HG02870 (cell line): Measurements from ENCODE around the gene AGAP1.

Source experiments
- ATAC-seq: cut with Tn5 transposase; IDR thresholded peaks from one replicate; pipeline ENCODE4 v1.9.1; 2021; ENCODE audit warnings: mild to moderate bottlenecking, moderate library complexity; ENCODE audit not compliant: unreplicated experiment

AGAP1 gene

GRCh38 chr2:235605312-235606003 lies 111.6 kb downstream of the AGAP1 start:
- ATAC-seq: no peak

DNA sequence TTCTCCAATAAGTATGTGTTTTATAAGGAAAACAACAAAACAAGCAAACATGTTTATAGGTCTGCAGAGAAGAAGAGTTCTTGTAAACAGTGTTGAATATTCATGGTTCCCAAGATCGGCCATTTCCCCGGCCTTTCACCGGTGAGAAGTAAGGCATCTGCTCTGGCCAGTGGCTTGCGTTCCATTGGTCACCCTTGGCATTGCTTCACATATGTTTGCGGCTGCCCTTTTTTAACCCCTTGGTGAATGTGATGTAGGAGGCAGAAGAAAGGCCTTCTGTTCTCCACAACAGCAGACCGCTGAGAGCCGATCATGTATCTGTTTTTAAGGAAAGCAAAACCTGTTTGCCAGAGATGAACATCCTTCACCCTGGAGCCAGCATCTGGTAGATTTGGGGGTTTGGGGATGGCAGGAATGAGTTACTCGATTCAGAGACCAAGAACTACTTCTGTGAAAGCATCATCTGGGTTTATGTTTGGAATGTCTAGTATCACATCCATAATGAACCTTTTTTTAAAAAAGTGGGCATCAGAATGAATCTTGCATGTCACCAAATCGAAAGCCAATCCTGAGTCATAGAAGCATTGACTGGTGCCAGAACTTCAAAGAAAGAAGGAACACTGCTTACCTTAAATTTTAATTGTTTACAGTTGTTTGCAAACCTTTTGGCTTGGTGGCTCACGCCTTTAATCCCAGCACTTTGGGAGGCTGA lies 112.3 kb downstream of the AGAP1 start:
- no peak for ATAC-seq

DNA sequence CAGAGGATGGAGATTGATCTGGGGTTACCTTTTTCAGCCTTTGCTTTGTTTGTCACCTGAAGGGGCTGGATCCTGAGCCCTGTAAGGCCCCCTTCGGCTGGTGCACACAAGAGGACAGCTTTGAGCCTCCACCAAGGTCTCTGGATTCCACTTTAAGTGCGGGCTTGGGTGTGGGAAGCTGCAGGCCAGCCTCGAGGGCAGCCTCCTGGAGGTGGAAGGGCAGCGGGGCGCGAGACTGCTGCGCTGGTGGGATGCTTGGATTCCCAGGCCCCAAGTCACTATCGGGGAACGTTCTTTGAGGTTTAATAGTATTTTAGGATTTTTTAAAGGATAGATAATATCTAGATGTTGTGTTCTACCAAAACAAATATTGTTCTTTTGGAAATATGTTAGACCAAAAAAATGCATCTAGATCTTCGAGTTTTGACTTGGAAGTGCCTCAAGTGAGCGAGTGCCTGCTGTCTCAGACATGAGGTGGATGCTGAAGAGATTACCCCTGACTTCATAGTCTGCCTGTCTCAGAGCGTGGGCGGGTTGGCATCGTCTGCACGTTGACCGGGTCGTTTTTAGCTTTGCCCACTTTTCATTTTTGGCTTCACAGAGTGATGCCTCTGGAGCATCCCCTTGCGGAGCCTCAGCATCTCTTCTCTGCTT lies 113.8 kb downstream of the AGAP1 start:
- ATAC-seq: no peak

DNA sequence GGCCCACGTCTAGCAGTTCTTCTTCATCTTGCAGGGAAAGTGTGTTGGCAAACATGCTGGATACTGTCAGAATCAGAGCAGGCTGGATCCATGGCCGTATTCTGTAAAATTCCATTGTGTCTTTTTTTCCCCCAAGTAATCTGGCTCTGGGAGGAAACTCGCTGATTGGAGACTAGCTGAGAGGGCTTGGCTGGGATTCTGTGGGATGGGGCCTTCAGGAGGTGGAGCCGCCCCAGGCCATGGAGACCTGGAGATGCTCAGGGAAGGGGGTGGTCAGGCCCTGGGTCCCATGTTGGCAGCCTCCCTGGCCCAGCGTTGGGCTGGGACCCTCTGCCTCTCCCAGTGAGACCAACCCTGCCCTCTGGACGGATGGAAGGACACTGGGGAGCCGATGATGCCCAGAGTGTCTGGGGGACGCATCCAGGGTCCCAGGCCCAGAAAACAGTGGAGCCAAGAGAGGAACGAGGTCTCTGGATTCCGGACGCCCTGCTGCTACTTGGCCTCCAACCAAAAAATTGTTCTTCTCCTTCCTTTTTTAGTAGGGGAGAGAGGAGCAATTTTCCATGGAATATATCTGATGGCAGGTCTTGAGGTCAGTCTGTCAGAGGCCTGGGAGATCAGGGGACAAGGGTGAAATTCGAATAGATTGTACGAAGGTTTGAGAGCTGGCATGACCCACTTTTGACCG lies 114.5 kb downstream of the AGAP1 start:
- no peak for ATAC-seq

- ATAC-seq: no peak
These were observed 115.5 kb downstream of the AGAP1 start for GRCh38 chr2:235609321-235609720.

GRCh38 chr2:235609746-235610145 lies 115.9 kb downstream of the AGAP1 start:
- no peak for ATAC-seq

DNA sequence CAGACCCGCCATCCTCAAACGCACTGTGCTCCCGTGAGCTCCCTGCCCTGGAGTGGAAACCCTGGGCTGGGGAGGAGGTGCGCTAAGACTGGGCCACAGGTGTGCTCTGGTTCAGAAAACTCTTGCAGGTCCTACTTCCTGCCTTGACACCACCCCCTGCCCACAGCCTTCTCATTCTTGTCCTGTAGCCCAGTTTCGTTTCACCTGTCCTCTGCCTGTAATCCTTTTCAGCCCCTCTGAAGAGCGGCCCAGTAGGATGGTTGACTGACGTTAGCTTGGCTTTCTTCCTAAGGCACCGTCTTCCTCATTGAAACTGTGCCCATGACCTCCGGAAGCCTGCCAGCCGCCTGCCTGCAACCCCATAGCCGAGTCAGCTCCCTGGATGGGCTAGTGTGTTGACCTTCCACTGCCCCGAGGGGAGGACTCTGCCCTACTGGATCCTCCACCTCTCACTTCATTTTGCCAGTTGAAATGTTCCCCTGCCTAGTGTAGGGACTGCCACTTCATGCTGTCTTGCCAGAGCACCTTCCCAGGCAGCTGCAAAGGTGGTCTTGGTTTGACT lies 116.9 kb downstream of the AGAP1 start:
- no peak for ATAC-seq

DNA sequence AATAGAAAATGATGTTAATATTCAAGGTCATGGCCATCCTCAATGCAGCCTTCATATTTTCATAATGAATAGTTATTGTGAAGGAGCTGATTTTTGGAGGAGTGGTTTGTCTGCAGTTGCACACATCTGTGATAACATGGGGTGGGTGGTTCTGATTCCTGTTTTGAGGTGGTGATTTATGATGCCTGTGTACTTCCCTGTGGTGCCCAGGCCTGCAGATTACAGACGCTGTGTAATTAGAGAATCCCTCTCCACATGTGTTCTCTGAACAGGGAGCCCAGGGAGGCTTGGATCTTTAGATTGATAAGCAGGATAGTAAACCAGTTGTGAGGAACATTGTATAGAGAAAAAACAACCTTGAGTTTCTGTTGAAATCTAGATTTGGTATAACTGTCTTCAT lies 117.5 kb downstream of the AGAP1 start:
- no peak for ATAC-seq

DNA sequence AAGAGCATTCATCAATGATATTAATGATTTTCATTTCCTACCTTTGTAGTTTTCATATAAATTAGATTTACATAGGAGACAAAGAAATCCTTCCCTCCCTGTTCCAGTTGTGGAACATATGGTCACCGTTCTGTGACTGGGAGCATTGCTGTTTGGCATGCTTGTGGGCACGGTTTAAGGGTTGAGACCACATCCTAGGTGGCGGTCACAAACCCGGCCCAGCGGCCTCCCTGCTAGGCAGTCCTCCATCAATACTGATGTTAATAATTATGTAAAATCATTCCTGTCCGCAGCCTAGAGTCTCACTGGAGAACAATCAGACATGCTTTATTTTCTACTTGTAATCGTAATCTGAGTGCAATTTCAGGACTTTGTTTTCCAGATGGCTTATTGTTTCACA lies 117.9 kb downstream of the AGAP1 start:
- no peak for ATAC-seq

GRCh38 chr2:235612181-235612950 lies 118.5 kb downstream of the AGAP1 start:
- no peak for ATAC-seq

GRCh38 chr2:235613649-235614048 lies 119.8 kb downstream of the AGAP1 start:
- ATAC-seq: no peak

DNA sequence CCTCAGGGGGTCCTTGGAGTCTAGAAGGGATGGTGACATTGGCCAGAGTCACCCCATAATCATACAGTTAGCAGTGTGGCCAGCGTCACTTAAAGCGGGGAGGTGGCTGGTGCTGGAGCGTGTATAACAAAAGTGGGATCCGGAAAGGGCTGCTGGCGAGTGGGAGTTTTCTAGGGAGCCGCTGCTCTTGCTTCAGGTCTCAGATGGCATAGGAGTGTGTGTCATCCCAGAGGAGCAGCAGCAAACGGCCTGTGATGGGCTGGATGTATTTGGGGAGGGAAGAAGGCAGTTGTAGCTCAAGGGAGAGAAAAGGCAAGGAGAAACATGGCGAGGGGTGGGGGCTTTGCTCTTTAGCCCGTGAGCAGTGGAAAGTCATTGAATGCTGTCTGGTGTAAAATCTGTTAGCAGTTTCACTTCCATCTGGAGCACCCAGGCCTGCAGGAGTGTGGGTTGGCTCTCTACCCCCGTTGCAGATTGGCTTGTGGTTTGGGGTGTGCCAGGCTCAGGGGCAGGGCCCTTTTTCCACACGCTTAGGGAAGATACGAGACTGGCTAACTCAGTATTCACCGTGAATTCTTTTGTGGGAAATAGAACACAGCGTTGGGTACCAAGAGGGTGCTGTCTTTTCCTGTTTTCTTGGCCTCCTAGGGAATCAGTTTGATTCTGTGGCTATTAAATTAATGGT lies 120.5 kb downstream of the AGAP1 start:
- ATAC-seq: no peak

GRCh38 chr2:235614900-235615712 lies 121.3 kb downstream of the AGAP1 start:
- no peak for ATAC-seq

DNA sequence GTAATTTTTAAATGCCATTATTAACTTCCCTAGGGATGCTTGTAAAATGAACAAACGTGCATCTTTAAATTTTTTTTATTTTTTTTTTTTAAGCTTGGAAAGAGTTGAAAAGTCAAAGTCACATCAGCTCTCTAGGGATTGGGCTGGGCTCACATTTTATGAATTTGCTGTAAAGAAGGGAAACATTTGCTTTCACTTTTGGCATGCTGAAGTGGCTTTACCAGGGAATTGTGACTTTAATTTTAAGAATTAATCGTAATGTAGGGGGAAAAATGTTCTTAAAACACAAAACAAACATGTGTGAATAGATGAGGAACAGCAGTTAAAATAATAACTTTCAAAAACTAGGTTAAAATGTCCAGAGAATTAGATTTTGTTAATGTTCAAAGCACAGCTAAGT lies 123.0 kb downstream of the AGAP1 start:
- ATAC-seq: no peak

- ATAC-seq: no peak
These were observed 124.2 kb downstream of the AGAP1 start for GRCh38 chr2:235618039-235618438.

GRCh38 chr2:235619544-235619943 lies 125.7 kb downstream of the AGAP1 start:
- no peak for ATAC-seq

DNA sequence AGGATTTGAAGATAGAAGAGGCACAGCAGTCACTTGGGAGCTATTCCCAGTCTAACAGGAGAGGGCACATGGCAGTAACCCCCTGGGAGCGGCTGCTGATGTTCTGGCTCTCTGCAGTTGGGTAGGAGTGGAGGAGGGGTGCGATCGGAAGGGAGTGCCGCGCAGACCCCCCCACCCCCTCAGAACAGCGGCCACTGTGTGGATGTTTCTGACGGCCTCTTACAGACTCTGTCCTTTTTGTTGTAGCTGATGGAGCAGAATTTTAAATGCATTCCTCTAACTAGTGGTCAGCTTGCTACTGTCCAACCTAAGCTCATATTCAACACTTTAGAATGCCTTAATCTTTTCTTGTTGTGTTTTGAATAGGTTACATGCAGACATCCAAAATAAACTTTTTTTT lies 127.9 kb downstream of the AGAP1 start:
- ATAC-seq: no peak

- ATAC-seq: no peak
These were observed 129.3 kb downstream of the AGAP1 start for GRCh38 chr2:235623111-235623510.

- no peak for ATAC-seq
These were observed 129.9 kb downstream of the AGAP1 start for GRCh38 chr2:235623752-235624151.
